Midbrain (tissue), 1 donor: ENCODE results near the gene ABT1.

Experiments
- DNase-seq: peaks from one replicate; lab custom pipeline; 2025; lab: John Stamatoyannopoulos, UW

The ABT1 gene

GRCh38 chr6:26575494-26575939 is 21.2 kb upstream of the ABT1 start:
- DNase-seq = no peak

GRCh38 chr6:26576407-26576843 is 20.3 kb upstream of the ABT1 start:
- no peak for DNase-seq

GRCh38 chr6:26576929-26577719 is 19.6 kb upstream of the ABT1 start:
- DNase-seq = peak; percentile 31

- DNase-seq = no peak
Measured at GRCh38 chr6:26577720-26578072, 19.1 kb upstream of the ABT1 start.

GRCh38 chr6:26578279-26578678 is 18.5 kb upstream of the ABT1 start:
- no peak for DNase-seq

GRCh38 chr6:26578741-26579140 is 18.0 kb upstream of the ABT1 start:
- no peak for DNase-seq

- no peak for DNase-seq
Measured at GRCh38 chr6:26581164-26581915, 15.4 kb upstream of the ABT1 start.

GRCh38 chr6:26588965-26589364 is 7.8 kb upstream of the ABT1 start:
- DNase-seq = no peak

GRCh38 chr6:26592649-26593048 is 4.1 kb upstream of the ABT1 start:
- DNase-seq = no peak

GRCh38 chr6:26593278-26594130 is 3.2 kb upstream of the ABT1 start:
- DNase-seq = no peak

- DNase-seq = no peak
Measured at GRCh38 chr6:26594131-26594498, 2.6 kb upstream of the ABT1 start.

- peak; percentile 46 for DNase-seq
Measured at GRCh38 chr6:26594730-26595632, 1.8 kb upstream of the ABT1 start.

- DNase-seq = peak; percentile 91
Measured at GRCh38 chr6:26595669-26596269, 984 bp upstream of the ABT1 start.

- DNase-seq = no peak
Measured at GRCh38 chr6:26597389-26597766, 625 bp downstream of the ABT1 start.

- no peak for DNase-seq
Measured at GRCh38 chr6:26597821-26598220, 1.1 kb downstream of the ABT1 start.

- DNase-seq = no peak
Measured at GRCh38 chr6:26598267-26598666, 1.5 kb downstream of the ABT1 start.

- no peak for DNase-seq
Measured at GRCh38 chr6:26599134-26599533, 2.4 kb downstream of the ABT1 start.

- no peak for DNase-seq
Measured at GRCh38 chr6:26599591-26599990, 2.8 kb downstream of the ABT1 start.

GRCh38 chr6:26600759-26601158 is 4.0 kb downstream of the ABT1 start:
- DNase-seq = no peak

- DNase-seq = no peak
Measured at GRCh38 chr6:26602262-26602661, 5.5 kb downstream of the ABT1 start.

GRCh38 chr6:26604026-26604425 is 7.3 kb downstream of the ABT1 start:
- DNase-seq = no peak
